Dermis blood vessel endothelial cell (primary cell): ENCODE results near the gene ST6GALNAC6. TPM values are rescaled to one million over a fixed set of nuclear protein-coding genes. Genes with fewer than 3 reads are reported as not detected.
"Not testable (repeated sequence)": the region's sequence is repeated elsewhere in the genome, so short reads cannot be mapped to it uniquely, and the experiment has no call there.

Experiments
- DNase-seq: peaks from one replicate; pipeline ENCODE4 v3.0.0; 2010
- total RNA-seq: library from RNA; depleted of rRNA; stranded (reverse); fragments of >200 nt; gene quantifications from 2 replicates; pipeline ENCODE4 v1.2.3, GENCODE V29; 2014

ST6GALNAC6 gene
- total RNA-seq, 1 donor from 2014 or later: 44.8 TPM

DNA sequence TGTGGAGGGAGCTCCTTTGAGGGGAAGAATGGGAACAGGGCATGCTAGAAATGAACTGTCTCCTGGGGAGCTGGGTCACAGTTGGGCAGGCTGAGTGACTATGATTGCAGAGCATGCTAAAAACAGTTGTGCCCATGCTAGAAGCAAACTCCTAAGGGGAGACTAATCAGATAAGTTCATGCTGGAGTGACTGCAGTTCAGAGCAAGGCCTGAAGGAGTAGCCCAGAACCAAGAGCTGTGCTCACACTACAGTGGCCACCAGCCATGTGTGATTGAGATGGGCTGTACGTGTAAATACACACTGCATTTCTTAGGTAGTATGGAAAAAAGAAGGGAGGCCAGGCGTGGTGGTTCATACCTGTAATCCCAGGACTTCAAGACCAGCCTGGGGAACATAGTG lies 11.6 kb downstream of the ST6GALNAC6 start:
- DNase-seq: no peak

DNA sequence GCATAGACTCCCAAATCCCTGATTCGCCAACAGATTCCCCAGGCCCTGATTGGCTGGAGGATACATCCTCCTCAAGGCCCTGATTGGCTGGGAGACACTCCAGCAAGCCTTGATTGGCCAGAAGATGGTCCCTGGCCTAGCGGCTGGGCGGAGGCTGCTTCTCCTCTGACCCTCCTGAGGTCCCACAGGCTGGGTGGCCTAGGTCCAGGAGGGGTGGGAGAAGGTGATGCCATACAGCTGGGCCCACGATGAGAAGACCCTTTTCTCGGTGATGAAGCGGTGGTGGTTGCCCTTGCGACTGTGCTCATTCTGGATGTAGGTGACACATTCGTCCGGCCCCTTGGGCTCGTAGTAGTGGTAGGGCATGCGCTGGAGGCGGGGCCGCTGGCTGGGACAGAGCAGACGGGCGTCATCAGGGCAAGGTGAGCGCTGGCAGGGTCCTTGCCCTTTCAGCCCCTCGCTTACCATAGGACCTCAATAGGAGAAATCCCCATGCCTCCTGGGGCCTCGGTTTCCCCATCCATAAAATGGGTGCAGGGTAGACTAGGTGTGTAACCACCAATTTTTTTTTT lies 12.9 kb downstream of the ST6GALNAC6 start:
- no peak for DNase-seq

DNA sequence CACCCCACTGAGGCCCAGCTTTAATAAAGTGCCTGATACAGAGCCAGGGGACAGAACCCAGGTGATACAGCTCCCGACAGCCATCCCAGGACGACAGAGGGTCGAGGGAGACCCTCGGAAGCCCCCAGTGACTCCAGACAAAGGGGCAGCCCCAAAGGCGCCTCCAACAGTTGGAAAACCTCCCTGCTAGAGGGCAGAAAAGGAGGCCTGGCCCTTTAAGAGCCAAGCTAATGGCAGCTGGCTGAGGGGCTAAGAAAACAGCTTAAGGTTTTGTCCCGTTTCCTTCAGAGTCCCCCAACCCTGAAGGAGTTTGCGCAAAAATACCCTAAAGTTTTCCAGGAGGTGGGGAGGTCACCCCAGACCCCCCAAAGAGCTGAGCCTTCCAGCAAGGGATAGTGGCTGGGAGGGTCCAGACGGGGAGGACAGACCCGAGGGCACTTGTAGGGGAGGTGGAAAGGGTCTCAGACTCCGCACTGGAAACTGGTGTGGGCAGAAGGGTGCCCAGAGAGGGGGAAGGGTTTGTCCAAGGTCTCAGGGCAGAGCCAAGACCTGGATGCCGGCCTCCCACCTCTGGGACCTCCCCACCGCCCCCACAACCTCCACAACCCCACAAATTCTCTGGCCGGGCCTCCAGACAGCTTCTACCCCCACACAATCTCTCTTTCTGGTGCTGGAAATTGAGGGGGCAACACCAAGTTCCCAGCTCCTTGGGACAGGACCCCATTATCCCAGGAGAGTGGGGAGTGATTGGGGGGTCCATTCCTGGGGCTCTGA lies 13.7 kb downstream of the ST6GALNAC6 start:
- DNase-seq: no peak

DNA sequence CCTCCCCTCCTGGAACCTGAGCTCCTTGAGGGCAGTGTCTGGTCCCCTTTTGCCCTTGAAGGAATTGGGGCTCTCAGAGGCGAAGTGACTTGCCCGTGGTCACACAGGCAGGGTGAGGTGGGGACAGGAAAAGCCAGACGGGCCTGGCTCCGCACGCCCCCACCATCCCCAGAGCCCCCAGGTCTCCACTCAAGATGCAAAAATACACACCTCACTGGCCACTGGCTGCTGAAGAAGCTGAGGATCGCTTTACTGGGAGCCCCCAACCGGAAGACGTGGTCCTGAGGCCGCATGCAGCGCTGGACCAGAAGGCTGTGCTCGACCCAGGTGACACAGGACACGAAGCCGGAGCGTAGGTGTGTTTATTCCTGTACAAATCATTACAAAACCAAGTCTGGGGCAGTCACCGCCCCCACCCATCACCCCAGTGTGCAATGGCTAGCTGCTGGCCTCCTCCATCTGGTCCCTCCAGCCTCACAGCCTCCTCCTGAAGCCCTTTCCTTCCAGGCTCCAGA lies 14.4 kb downstream of the ST6GALNAC6 start:
- no peak for DNase-seq

DNA sequence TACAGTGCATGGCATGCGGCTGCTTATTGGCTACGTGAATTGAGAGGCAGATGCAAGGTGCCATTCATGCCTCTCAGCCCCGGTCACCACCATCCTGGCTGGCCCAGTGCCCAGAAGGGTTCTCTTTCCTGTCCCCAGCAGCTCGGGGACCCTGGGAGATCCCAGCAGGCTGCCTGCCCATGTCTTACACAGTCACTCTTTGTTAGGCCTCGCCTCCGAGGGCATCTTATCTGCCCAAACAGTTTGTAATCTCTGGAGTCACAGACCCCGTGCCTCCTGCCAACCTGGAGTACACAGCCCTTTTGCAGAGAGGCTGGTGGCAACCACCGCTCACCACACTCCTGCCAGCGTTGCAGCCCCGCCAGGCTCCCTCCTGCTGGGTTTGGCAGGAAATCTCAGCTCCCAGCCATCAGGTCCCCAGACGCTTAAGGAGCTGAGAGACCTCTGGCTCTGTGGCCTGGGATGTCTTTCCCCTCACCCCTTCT lies 14.9 kb downstream of the ST6GALNAC6 start:
- no peak for DNase-seq

DNA sequence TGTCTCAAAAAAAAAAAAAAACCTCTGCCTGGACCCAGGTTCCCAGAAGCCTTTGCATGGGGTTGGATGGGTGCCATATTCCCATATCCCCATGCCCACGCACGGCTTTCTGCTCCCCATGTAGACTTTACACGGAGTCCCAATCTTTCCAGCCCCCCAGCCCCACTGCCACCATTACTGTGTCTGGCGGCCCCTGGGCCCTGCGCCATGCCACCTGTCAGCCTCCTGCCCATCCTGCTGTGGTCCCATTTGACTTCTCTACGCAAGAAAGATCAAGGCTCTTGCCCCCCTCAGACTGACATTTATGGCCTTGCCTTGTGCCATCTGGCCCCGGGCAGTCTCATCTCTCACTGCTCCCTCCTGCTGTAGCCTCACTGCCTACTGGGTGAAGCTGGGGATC lies 15.4 kb downstream of the ST6GALNAC6 start:
- no peak for DNase-seq

DNA sequence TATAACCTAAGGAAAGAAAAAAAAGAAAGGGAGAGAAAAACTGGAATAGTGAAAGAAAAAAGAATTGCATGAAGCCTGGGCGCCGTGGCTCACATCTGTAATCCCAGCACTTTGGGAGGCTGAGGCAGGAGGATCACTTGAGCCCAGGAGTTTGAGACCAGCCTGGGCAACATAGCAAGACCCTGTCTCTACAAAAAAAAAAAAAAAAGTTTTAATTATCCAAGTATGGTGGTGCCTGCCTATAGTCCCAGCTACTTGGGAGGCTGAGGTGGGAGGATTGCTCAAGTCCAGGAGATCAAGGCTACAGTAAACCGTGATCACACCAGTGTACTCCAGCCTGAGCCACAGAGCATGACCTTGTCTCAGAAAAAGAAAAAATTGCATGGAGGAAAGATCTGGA lies 17.7 kb downstream of the ST6GALNAC6 start:
- DNase-seq: not testable (repeated sequence)

DNA sequence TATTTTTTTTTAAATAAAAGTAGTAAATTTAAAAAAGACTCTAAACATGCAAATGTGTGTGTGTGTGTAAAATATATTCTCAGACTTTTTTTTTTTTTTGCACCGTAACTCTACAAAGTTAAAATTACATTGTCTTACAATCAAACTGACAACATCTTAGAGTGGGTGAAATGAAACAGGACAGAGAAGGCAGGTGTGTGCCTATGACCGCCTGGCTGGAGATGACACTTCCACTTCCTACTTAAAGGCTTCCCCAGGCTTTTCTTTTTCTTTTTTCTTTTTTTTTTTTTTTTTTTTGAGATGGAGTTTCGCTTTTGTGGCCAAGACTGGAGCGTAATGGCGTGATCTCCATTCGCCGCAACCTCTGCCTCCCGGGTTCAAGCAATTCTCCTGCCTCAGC lies 19.3 kb downstream of the ST6GALNAC6 start:
- no peak for DNase-seq

DNA sequence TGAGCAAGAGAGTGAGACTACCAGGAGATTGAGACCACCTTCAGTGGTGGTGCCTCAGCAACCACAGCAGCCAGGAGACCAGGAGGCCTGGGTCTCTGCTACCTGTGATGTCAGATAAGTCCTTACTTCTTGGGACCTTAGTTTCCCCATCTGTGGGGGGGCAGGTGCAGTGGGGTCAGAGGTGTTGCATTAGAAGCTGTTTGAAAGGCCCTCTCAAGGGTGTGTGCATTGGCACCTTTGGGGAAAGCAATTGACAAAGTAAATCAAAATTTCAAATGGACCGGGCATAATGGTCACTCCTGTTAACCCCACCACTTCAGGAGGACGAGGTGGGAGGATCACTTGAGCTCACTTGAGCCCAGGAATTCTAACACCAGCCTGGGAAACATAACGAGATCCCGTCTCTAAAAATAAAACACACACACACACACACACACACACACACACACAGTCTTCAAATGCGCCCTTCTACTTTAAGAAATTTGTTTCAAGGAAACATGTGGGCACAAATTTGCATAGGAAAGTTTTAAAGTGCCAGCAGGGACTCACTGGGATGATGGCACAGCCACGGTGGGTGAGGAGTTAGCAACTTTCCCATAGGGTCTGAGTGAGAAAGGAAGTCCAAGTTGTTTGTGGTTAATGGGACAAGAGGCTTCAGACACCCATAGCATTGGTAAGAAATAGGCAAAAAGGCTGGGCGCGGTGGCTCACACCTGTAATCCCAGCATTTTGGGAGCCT lies 20.6 kb downstream of the ST6GALNAC6 start:
- no peak for DNase-seq

DNA sequence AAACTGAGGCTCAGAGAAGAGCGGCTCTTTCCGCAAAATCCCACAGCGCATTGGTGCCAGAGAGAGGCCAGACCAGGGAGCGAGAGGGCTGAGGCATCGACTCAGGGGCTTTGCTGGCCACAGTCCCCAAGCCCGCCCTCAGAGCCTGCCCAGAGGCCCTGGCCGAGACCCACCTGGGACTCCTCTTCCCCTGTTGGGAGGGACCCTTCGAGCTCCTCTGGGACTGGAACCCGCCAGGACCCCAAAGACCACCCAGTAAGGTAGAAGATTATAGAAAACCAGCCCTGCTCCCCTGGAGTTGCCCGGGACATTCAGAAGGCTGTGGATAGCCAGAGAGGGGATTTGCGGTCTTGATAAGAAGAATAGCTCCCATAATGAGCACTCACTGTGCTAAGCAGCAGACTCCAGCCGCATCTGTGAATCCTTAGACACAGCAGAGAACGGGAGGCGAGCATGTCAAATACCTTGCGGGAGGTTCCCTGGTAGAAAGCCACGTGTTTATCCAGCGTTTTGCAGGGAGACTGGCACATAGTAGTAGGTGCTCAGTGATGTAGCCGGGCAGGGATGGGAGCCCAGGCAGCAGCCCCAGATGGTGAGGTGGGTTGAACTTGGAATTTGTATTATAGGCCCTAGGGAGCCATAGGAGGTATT lies 21.3 kb downstream of the ST6GALNAC6 start:
- no peak for DNase-seq

DNA sequence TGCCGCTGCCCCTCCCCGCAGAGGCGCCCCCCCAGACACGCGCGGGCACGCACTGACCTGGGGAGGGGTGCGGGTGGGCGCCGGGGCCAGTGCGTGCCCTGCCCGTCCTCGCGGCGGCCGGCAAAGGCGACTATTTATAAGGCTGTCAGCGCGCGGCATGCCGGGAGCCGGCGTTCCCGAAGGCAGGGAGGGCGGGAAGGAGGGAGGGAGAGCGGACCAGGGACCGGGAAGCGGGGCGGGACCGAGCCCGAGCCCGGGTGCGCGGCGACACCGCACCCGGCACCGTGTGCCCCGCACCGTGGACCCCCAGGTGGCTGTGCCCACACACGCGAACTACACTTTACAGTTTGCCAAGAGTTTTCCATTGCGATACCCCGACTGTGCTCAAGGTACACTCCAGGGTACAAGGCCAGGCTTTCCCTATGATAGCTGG lies 21.8 kb downstream of the ST6GALNAC6 start, which contains the start of gene AK1:
Gene AK1, minus strand, starts transcription at position 110 of the 433 bp plus-strand sequence. CDS start 3,058 bp downstream, outside the sequence.
- DNase-seq: peak; percentile 70

DNA sequence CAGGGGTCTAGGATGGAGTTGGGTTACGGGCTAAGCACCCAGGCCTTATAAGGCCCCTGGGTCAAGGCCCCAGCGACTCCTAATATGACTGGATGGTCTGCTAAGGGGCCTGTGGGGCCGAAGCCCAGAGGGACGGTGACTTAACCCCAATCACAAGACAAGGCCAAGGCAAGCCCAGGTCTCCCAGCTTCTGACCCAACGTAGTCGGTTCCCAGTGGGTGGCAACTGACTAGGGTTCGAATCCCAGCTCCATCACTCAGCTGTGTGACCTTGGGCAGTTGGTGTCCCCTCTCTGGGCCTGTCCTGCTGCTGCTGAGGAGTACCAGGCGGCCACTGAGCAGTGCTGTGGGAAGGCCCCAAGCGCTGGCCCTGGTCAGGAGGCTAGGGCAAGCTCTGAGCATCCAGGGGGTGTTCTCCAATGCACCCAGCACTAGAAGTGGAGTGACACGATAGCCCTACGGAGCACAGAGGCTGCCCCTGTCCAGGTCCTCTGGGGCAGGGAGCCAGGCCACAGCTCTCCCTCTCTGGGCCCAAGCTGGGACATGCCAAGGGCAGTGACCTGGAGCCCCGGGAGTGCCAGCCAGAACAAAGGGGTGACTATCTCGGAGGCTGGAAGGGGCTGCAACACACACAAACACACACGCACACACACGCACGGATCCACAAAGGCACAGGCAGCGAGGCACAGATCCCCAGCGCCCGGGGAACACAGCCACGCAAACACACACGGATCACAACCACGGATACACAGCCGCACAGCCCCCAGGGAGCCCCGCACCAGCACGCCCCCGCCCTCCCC lies 22.4 kb downstream of the ST6GALNAC6 start:
- DNase-seq: peak; percentile 39

DNA sequence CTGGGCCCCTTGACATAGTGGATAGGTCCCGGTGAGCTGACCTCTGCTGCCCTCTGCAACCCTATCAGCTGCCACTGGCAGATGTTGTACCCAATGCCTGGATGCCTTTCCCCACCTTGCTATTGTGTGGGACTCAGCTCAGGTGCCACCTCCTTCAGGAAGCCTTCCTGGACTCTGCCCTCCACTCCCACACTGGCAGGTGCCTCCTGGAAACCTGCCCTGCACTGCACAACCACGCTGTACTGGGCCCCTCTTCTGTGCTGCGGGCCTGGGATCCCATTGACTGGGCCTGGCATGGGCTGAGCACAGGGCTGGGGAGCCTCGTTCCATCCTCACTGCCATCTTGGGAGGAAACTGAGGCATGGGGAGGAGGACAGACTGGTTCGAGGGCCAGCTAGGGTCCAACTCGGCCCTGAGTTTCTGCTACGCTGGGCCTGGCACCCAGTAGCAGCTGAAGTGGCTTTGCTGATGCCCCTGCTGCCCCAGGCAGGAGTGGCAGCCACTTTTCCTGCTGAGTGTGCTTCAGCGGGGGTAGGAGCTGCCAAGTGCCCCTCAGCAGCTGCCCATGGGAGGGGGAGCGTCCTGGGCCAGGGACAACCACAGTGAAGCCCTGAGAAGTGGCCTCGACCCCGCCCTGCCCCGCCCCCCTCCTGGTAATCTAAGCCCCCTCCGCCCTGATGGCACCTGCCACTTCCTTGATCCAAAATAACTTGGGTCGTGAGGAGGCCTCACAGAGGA lies 23.2 kb downstream of the ST6GALNAC6 start:
- DNase-seq: no peak

DNA sequence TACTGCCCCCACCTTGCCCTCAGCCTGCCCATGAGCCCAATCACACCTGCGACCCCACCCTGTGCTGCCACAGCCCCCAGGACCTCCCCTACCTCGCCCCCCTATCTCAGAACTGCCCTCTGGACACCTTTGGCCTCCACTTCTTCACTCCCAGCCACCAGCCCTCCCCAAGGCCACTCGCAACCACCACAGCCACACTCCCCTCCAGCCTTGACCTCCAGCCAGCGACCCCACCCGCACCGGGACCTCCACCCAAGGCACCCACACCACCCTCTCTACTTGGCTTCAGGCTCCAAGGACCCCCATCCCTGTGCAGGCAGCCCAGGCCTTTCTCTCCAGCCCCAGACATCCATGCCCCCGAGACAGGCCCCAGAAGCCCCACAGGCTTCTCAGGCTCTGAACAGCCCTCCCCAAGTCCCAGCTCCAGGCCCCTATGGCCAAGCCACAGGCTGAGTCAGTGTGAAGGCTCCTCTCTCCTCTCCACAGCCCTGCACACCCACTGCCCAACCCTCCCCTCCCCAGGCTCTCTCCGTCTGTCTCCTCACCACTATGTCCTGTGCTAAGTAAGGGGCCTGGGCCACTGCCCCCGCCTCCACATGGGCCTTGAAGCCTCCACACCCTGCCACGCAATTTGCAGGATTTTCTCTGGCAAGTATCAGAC lies 24.0 kb downstream of the ST6GALNAC6 start:
- DNase-seq: no peak

DNA sequence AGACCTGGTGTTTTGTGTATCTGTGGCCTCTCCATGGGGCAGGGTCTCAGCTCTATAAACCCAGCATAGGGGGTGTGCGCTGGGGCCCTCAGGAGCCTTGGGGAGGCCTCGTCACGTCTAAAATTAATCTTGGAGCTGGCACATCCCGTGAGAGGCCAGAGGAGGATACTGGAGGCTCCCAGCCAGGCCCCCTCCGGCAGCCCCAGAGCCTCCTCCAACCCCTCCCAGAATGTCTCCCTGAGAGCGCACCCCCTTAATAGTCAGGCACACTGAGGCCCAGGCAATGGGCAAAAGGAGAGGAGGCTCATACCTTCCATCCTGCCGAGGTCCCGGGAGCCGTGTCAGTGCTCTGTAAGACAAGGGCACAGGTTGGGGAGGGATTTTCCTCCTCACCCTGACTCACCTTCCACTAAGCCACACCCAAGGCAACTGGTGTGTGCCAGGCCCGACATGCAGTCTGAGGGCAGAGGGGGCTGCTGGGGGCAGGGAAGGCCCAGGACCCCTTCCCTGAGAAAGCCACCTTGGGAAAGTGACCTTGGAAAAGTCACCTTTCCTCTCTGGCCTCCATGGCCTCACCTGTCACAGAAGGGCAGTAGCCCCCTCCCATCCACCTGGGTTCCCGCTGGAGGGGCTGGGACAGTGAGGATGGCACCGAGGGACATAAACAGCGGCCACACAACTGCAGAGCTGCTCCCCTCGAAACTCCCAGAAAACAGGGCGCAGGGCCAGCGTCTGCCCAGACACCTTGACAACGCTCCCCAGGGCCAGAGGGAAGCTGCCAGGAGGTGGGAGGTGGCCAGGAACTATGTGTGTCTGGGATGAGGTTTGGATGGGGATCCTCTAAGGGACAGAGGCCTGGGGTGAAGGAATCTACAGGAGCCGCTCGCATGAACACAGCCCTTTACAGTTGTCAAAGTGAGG lies 24.8 kb downstream of the ST6GALNAC6 start:
- DNase-seq: no peak

DNA sequence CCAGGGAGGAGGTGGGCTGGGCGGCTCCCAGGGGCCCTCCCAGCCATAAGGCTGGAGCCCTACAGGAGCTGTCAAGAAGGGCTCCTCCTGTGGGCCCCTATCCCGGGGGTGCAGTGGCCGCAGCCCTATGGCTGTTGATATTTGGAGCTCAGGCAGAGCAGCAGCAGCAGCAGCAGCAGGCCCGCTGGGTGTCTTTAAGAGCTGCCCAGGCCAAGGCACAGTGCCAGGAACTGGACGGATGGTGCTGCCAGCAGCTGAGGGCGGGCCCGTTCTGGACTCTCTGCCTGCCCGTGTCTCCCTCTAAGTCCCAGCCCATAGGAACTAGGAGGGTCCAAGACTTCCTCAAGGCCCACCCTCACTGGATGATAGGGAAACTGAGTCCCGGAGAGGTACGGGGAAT lies 25.5 kb downstream of the ST6GALNAC6 start:
- peak; percentile 44 for DNase-seq

DNA sequence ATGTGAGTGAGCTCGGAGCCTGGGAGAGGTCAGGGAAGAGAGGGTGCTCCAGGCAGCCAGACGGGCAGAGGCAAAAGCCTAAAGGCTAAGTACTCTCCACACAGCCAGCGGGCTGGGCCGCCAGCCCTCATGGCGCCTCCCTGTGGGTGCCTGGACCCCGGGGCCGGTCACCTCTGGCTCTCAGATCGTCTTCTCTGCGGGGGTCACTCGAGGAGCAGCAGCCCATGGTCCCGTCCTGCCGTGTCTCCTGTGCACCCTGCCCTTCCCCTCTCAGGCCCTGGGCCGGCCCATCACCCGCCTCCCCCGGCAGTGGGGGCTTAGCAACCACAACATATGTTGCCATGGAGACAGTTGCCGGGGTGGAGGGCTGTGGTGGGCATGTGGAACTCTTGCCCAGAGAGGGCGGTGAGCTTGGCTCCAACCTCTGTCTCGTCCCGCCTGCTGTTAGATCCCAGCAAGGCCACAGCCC lies 26.1 kb downstream of the ST6GALNAC6 start:
- no peak for DNase-seq

DNA sequence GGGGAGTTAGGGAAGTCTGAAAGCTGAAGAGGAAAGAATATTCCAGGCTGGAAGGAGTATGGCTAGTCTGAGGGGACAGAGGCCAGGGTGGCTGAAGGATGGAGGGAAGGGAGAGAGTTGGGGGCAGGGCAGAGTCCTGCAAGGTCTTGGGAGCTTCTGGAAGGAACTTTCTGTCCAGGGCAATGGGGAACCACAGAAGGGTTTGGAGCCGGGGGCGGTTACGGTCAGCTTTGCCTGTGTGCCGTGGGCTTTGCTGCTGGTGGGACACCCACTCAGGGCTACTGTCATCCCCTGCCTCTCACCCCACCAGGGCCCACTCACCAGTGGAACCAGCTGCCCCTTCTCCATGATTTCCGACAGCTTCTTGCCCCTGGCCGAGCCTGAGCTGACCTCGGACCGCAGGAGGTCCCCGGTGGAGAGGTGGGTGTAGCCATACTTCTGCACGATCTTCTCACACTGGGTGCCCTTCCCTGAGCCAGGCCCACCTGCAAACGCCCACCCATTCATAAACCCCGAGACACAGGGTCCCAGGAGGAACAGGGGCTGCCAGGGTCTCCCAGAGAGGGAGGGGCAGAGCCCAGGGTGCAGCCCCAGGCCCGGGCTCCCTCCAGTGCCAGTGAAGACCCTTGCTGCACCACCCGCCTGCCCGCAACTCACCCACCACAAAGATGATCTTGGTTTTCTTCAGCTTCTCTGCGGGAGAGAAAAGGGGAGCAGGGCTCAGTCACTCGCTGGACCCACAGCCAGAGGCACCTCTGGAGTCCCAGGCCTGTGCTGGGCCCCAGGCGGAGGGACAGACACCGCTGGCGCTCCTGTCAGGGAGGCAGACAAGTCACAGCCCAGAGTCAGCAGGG lies 26.8 kb downstream of the ST6GALNAC6 start:
- no peak for DNase-seq
